HepG2 (cell line): ENCODE measurements around the gene CCT4. TPM values are rescaled to one million over a fixed set of nuclear protein-coding genes. Genes with fewer than 3 reads are reported as not detected.

Source experiments
- ARHGAP35 ChIP-seq: sonication (generic); formaldehyde crosslinking; IDR thresholded peaks from 2 replicates; pipeline ENCODE4 v1.9.0; 2022; ENCODE audit warnings: mild to moderate bottlenecking, inconsistent platforms, moderate library complexity, missing genetic modification reagents, borderline replicate concordance
- HHEX ChIP-seq: IDR thresholded peaks from 2 replicates; pipeline ENCODE4 v1.6.1; 2016; ENCODE audit warnings: control low read depth
- RFXANK ChIP-seq: IDR thresholded peaks from 2 replicates; pipeline ENCODE4 v1.6.1; 2016
- THAP11 ChIP-seq: IDR thresholded peaks from 2 replicates; pipeline ENCODE4 v1.6.1; 2016; ENCODE audit warnings: missing biosample characterization, missing genetic modification reagents
- THYN1 ChIP-seq: sonication (generic); formaldehyde crosslinking; IDR thresholded peaks from 2 replicates; pipeline ENCODE4 v1.8.1; 2023; ENCODE audit warnings: low read depth, mild to moderate bottlenecking, moderate library complexity, missing genetic modification reagents, borderline replicate concordance
- ZFP82 ChIP-seq: sonication (generic); formaldehyde crosslinking; IDR thresholded peaks from 2 replicates; pipeline ENCODE4 v1.5.1; 2020; ENCODE audit warnings: mild to moderate bottlenecking, missing genetic modification reagents, borderline replicate concordance
- ZNF367 ChIP-seq: sonication (generic); formaldehyde crosslinking; IDR thresholded peaks from 2 replicates; pipeline ENCODE4 v1.4.0; 2020; ENCODE audit warnings: missing genetic modification reagents, borderline replicate concordance
- ZNF563 ChIP-seq: sonication (generic); formaldehyde crosslinking; IDR thresholded peaks from 2 replicates; pipeline ENCODE4 v1.8.0; 2022; ENCODE audit warnings: mild to moderate bottlenecking, moderate library complexity, missing genetic modification reagents
- ZNF776 ChIP-seq: sonication (generic); formaldehyde crosslinking; IDR thresholded peaks from 2 replicates; pipeline ENCODE4 v1.4.0; 2020; ENCODE audit warnings: mild to moderate bottlenecking, missing genetic modification reagents
- polyA plus RNA-seq, 8 experiments: library from polyadenylated mRNA; depleted of rRNA in 3 of 8; stranded (reverse) in 7 of 8; unstranded in 1 of 8; fragments of >200 nt; fragmentation: Illumina TruSeq in 4 of 8; extraction: Trizol in 4 of 8; gene quantifications; 2 replicates each; pipeline versions ENCODE4 v1.2.1 to v1.2.3, GENCODE V29; 2011 to 2016; ENCODE audit warnings: low read depth in 4 of 8, missing spikeins in 1 of 8, mixed read lengths in 1 of 8; ENCODE audit not compliant: insufficient read depth in 1 of 8
- total RNA-seq, 5 experiments: library from RNA; depleted of rRNA; stranded (reverse); fragments of >200 nt; fragmentation: Illumina TruSeq; extraction: Trizol; gene quantifications; 2 replicates each; pipeline ENCODE4 v1.2.3, GENCODE V29; 2016; ENCODE audit warnings: low read depth in 1 of 5
- TF ChIP-seq, protein P1 (sequence below): sonication (generic); formaldehyde crosslinking; IDR thresholded peaks from 2 replicates; pipeline ENCODE4 v1.5.0; 2020; ENCODE audit warnings: mild to moderate bottlenecking, missing genetic modification reagents, moderate library complexity
- TF ChIP-seq, protein P2 (sequence below): sonication (generic); formaldehyde crosslinking; IDR thresholded peaks from 2 replicates; pipeline ENCODE4 v1.4.0; 2020; ENCODE audit warnings: mild to moderate bottlenecking, missing genetic modification reagents
- TF ChIP-seq, protein P3 (sequence below): sonication (generic); formaldehyde crosslinking; IDR thresholded peaks from 2 replicates; pipeline ENCODE4 v1.4.0; 2020; ENCODE audit warnings: missing genetic modification reagents; ENCODE audit errors: not compliant biosample characterization
- TF ChIP-seq, protein P4 (sequence below): sonication (generic); formaldehyde crosslinking; IDR thresholded peaks from 2 replicates; pipeline ENCODE4 v1.9.0; 2021; ENCODE audit warnings: mild to moderate bottlenecking, missing genetic modification reagents
- TF ChIP-seq, protein P5 (sequence below): sonication (generic); formaldehyde crosslinking; IDR thresholded peaks from 2 replicates; pipeline ENCODE4 v1.5.1; 2020; ENCODE audit warnings: missing genetic modification reagents, mild to moderate bottlenecking, borderline replicate concordance
- TF ChIP-seq, protein P6 (sequence below): sonication (generic); formaldehyde crosslinking; IDR thresholded peaks from 2 replicates; pipeline ENCODE4 v1.4.0; 2020; ENCODE audit warnings: missing genetic modification reagents

CCT4 gene
- total and polyA plus RNA-seq, 2 of the 13 experiments (the other 11 are each of a cell fraction or from before 2014, with no cell fraction given), result 138 to 340 TPM

DNA sequence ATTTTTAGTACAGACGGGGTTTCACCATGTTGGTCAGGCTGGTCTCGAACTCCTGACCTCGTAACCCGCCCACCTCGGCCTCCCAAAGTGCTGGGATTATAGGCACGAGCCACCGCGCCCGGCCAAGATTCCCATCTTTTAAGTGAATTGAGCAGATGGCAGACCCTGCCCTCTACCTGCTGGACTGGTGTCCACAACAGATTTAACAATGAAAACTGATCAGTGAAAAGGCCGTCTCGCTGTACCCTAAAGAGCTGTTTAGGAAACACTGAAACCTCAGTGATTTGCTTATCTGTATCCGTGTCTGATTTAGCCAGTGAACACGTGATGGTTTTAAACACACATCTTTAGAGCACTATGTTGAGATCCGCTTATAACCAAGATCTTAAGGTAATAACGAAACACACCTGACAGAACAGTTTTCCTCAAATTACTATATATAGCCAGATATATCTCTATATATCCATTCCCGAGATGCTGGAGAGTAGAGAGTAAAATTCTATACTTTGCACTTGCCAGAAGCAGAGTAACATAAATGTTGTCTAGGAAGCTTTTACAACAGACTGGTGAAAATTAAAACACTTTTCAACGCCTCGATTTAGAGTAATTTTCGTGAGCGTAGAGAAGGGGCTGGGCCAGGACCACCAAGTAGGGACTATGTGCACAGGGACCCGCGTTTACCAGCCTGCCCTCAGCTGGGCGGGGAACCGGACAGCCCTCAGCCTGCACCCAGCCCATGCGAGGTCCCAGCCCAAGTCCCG lies 35.2 kb downstream of the CCT4 start (continued):
- no peak for TF ChIP-seq ARHGAP35 (CRISPR knock-in tag)
- no peak for TF ChIP-seq THAP11
- TF ChIP-seq, protein P1, sequence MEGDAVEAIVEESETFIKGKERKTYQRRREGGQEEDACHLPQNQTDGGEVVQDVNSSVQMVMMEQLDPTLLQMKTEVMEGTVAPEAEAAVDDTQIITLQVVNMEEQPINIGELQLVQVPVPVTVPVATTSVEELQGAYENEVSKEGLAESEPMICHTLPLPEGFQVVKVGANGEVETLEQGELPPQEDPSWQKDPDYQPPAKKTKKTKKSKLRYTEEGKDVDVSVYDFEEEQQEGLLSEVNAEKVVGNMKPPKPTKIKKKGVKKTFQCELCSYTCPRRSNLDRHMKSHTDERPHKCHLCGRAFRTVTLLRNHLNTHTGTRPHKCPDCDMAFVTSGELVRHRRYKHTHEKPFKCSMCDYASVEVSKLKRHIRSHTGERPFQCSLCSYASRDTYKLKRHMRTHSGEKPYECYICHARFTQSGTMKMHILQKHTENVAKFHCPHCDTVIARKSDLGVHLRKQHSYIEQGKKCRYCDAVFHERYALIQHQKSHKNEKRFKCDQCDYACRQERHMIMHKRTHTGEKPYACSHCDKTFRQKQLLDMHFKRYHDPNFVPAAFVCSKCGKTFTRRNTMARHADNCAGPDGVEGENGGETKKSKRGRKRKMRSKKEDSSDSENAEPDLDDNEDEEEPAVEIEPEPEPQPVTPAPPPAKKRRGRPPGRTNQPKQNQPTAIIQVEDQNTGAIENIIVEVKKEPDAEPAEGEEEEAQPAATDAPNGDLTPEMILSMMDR (CRISPR knock-in tag), result peak; percentile 51
- TF ChIP-seq ZNF367 (CRISPR knock-in tag), result 0 out of 2 replicates have a peak, but pooled peaks have one; percentile 62
- TF ChIP-seq, protein P2, sequence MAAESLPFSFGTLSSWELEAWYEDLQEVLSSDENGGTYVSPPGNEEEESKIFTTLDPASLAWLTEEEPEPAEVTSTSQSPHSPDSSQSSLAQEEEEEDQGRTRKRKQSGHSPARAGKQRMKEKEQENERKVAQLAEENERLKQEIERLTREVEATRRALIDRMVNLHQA (CRISPR knock-in tag), result no peak
- TF ChIP-seq, protein P3, sequence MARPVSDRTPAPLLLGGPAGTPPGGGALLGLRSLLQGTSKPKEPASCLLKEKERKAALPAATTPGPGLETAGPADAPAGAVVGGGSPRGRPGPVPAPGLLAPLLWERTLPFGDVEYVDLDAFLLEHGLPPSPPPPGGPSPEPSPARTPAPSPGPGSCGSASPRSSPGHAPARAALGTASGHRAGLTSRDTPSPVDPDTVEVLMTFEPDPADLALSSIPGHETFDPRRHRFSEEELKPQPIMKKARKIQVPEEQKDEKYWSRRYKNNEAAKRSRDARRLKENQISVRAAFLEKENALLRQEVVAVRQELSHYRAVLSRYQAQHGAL (CRISPR knock-in tag), result no peak
- no peak for TF ChIP-seq THYN1 (CRISPR knock-in tag)
- TF ChIP-seq RFXANK, result 0 out of 2 replicates have a peak, but pooled peaks have one; percentile 11
- TF ChIP-seq, protein P4, sequence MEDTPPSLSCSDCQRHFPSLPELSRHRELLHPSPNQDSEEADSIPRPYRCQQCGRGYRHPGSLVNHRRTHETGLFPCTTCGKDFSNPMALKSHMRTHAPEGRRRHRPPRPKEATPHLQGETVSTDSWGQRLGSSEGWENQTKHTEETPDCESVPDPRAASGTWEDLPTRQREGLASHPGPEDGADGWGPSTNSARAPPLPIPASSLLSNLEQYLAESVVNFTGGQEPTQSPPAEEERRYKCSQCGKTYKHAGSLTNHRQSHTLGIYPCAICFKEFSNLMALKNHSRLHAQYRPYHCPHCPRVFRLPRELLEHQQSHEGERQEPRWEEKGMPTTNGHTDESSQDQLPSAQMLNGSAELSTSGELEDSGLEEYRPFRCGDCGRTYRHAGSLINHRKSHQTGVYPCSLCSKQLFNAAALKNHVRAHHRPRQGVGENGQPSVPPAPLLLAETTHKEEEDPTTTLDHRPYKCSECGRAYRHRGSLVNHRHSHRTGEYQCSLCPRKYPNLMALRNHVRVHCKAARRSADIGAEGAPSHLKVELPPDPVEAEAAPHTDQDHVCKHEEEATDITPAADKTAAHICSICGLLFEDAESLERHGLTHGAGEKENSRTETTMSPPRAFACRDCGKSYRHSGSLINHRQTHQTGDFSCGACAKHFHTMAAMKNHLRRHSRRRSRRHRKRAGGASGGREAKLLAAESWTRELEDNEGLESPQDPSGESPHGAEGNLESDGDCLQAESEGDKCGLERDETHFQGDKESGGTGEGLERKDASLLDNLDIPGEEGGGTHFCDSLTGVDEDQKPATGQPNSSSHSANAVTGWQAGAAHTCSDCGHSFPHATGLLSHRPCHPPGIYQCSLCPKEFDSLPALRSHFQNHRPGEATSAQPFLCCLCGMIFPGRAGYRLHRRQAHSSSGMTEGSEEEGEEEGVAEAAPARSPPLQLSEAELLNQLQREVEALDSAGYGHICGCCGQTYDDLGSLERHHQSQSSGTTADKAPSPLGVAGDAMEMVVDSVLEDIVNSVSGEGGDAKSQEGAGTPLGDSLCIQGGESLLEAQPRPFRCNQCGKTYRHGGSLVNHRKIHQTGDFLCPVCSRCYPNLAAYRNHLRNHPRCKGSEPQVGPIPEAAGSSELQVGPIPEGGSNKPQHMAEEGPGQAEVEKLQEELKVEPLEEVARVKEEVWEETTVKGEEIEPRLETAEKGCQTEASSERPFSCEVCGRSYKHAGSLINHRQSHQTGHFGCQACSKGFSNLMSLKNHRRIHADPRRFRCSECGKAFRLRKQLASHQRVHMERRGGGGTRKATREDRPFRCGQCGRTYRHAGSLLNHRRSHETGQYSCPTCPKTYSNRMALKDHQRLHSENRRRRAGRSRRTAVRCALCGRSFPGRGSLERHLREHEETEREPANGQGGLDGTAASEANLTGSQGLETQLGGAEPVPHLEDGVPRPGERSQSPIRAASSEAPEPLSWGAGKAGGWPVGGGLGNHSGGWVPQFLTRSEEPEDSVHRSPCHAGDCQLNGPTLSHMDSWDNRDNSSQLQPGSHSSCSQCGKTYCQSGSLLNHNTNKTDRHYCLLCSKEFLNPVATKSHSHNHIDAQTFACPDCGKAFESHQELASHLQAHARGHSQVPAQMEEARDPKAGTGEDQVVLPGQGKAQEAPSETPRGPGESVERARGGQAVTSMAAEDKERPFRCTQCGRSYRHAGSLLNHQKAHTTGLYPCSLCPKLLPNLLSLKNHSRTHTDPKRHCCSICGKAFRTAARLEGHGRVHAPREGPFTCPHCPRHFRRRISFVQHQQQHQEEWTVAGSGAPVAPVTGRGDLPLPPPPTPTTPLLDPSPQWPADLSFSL (CRISPR knock-in tag), result peak; percentile 62; the same call in 1 of the 2 replicates
- TF ChIP-seq ZNF776, result no peak
- TF ChIP-seq ZFP82 (CRISPR knock-in tag), result 0 out of 2 replicates have a peak, but pooled peaks have one; percentile 12
- TF ChIP-seq ZNF563 (CRISPR knock-in tag), result no peak
- TF ChIP-seq, protein P5, sequence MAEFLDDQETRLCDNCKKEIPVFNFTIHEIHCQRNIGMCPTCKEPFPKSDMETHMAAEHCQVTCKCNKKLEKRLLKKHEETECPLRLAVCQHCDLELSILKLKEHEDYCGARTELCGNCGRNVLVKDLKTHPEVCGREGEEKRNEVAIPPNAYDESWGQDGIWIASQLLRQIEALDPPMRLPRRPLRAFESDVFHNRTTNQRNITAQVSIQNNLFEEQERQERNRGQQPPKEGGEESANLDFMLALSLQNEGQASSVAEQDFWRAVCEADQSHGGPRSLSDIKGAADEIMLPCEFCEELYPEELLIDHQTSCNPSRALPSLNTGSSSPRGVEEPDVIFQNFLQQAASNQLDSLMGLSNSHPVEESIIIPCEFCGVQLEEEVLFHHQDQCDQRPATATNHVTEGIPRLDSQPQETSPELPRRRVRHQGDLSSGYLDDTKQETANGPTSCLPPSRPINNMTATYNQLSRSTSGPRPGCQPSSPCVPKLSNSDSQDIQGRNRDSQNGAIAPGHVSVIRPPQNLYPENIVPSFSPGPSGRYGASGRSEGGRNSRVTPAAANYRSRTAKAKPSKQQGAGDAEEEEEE (CRISPR knock-in tag), result no peak
- TF ChIP-seq HHEX (CRISPR knock-in tag), result no peak
- TF ChIP-seq, protein P6, sequence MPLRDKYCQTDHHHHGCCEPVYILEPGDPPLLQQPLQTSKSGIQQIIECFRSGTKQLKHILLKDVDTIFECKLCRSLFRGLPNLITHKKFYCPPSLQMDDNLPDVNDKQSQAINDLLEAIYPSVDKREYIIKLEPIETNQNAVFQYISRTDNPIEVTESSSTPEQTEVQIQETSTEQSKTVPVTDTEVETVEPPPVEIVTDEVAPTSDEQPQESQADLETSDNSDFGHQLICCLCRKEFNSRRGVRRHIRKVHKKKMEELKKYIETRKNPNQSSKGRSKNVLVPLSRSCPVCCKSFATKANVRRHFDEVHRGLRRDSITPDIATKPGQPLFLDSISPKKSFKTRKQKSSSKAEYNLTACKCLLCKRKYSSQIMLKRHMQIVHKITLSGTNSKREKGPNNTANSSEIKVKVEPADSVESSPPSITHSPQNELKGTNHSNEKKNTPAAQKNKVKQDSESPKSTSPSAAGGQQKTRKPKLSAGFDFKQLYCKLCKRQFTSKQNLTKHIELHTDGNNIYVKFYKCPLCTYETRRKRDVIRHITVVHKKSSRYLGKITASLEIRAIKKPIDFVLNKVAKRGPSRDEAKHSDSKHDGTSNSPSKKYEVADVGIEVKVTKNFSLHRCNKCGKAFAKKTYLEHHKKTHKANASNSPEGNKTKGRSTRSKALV, result no peak
